Fibroblast of peridontal ligament (primary cell): ENCODE data around the gene WIPI1.
A peak's percentile ranks its signal among the peaks of the same experiment; 100 is the strongest.
"Not testable (repeated sequence)": the region's sequence is repeated elsewhere in the genome, so short reads cannot be mapped to it uniquely, and the experiment has no call there.

Experiments
- DNase-seq: peaks from one replicate; pipeline ENCODE4 v3.0.0-alpha.2; 2010; ENCODE audit errors: extremely low read depth

Gene WIPI1

GRCh38 chr17:68417317-68417716, 40.0 kb downstream of the WIPI1 start:
- no peak for DNase-seq

GRCh38 chr17:68414901-68415300, 42.4 kb downstream of the WIPI1 start:
- not testable (repeated sequence) for DNase-seq

- peak; percentile 10 for DNase-seq
Measured at GRCh38 chr17:68413597-68414560, 43.4 kb downstream of the WIPI1 start.

GRCh38 chr17:68407656-68408055, 49.6 kb downstream of the WIPI1 start:
- DNase-seq, result not testable (repeated sequence)

GRCh38 chr17:68403837-68404236, 53.5 kb downstream of the WIPI1 start:
- not testable (repeated sequence) for DNase-seq

- DNase-seq, result peak; percentile 20
Measured at GRCh38 chr17:68403122-68403521, 54.2 kb downstream of the WIPI1 start.

- no peak for DNase-seq
Measured at GRCh38 chr17:68401288-68401687, 56.0 kb downstream of the WIPI1 start.

GRCh38 chr17:68400404-68400735, 56.9 kb downstream of the WIPI1 start:
- DNase-seq, result no peak

- peak; percentile 85 for DNase-seq
Measured at GRCh38 chr17:68399638-68400403, 57.5 kb downstream of the WIPI1 start.

- peak; percentile 81 for DNase-seq
Measured at GRCh38 chr17:68398691-68399637, 58.3 kb downstream of the WIPI1 start.

- DNase-seq, result no peak
Measured at GRCh38 chr17:68397108-68397536, 60.2 kb downstream of the WIPI1 start.

GRCh38 chr17:68396226-68397107, 60.8 kb downstream of the WIPI1 start:
- no peak for DNase-seq

GRCh38 chr17:68394608-68395331, 62.5 kb downstream of the WIPI1 start:
- DNase-seq, result no peak

- peak; percentile 92 for DNase-seq
Measured at GRCh38 chr17:68391561-68392268, 65.6 kb downstream of the WIPI1 start.

GRCh38 chr17:68390888-68391545, 66.3 kb downstream of the WIPI1 start:
- DNase-seq, result no peak

- no peak for DNase-seq
Measured at GRCh38 chr17:68389041-68389440, 68.3 kb downstream of the WIPI1 start.

GRCh38 chr17:68387435-68388218, 69.7 kb downstream of the WIPI1 start:
- no peak for DNase-seq
